HPDE6-E6E7 (cell line): ENCODE measurements around the gene AKR1C2.
"Not testable (repeated sequence)": the region's sequence is repeated elsewhere in the genome, so short reads cannot be mapped to it uniquely, and the experiment has no call there.

ENCODE experiments used
- DNase-seq: peaks from one replicate; pipeline ENCODE4 v3.0.0; 2011; ENCODE audit warnings: missing footprints; ENCODE audit errors: extremely low spot score

AKR1C2 gene

GRCh38 chr10:4961558-4961957 lies 42.1 kb downstream of the AKR1C2 start:
- DNase-seq, result not testable (repeated sequence)

GRCh38 chr10:4956955-4957645 lies 46.6 kb downstream of the AKR1C2 start:
- DNase-seq, result not testable (repeated sequence)

GRCh38 chr10:4956088-4956487 lies 47.6 kb downstream of the AKR1C2 start:
- DNase-seq, result not testable (repeated sequence)

GRCh38 chr10:4953405-4953804 lies 50.3 kb downstream of the AKR1C2 start:
- DNase-seq, result no peak

GRCh38 chr10:4951512-4952162 lies 52.0 kb downstream of the AKR1C2 start:
- not testable (repeated sequence) for DNase-seq

- DNase-seq, result peak; percentile 57
Observed at GRCh38 chr10:4947635-4948596, 55.7 kb downstream of the AKR1C2 start.

- DNase-seq, result no peak
Observed at GRCh38 chr10:4947039-4947634, 56.5 kb downstream of the AKR1C2 start.

GRCh38 chr10:4945766-4946717 lies 57.6 kb downstream of the AKR1C2 start:
- no peak for DNase-seq

GRCh38 chr10:4944841-4945240 lies 58.8 kb downstream of the AKR1C2 start:
- no peak for DNase-seq

GRCh38 chr10:4943821-4944220 lies 59.8 kb downstream of the AKR1C2 start:
- DNase-seq, result no peak

GRCh38 chr10:4943416-4943815 lies 60.2 kb downstream of the AKR1C2 start:
- not testable (repeated sequence) for DNase-seq

GRCh38 chr10:4942931-4943330 lies 60.7 kb downstream of the AKR1C2 start:
- DNase-seq, result not testable (repeated sequence)

- DNase-seq, result no peak
Observed at GRCh38 chr10:4941540-4942330, 61.9 kb downstream of the AKR1C2 start.

- DNase-seq, result not testable (repeated sequence)
Observed at GRCh38 chr10:4940909-4941308, 62.7 kb downstream of the AKR1C2 start.

GRCh38 chr10:4940073-4940428 lies 63.6 kb downstream of the AKR1C2 start:
- DNase-seq, result not testable (repeated sequence)

- DNase-seq, result no peak
Observed at GRCh38 chr10:4939224-4940072, 64.2 kb downstream of the AKR1C2 start.
